22Rv1 (cell line): ENCODE measurements around the gene FUT8.

Source experiments
- CTCF ChIP-seq: fragments of 450-650 bp; IDR thresholded peaks from 2 replicates; pipeline ENCODE4 v1.5.1; 2017; ENCODE audit warnings: mild to moderate bottlenecking
- ZFX ChIP-seq: fragments of 450-650 bp; IDR thresholded peaks from 2 replicates; pipeline ENCODE4 v1.6.1; 2017; ENCODE audit warnings: antibody characterized with exemption, borderline replicate concordance

- no peak for TF ChIP-seq CTCF
- no peak for TF ChIP-seq ZFX
Observed at GRCh38 chr14:65431951-65432350, 19.4 kb downstream of the FUT8 start.
